ENCODE results near the gene ZSWIM6. TPM values are rescaled to one million over a fixed set of nuclear protein-coding genes. Genes with fewer than 3 reads are reported as not detected.

ZSWIM6 gene
- total RNA-seq, 2 donors from 2014 or later: 4.6 to 5.6 TPM

- Histone ChIP-seq H3K27ac (no peak overlapping the region), H3K4me3 (no peak overlapping the region), H3K27me3 (no peaks in the 10 kb centered on the region), H3K4me1 (peaks cover 0 to 6% of the 10 kb centered on the region in 2 donors), H3K9me3 (no peaks in the 10 kb centered on the region), H3K36me3 (no peaks in the 10 kb centered on the region)
- TF ChIP-seq, protein P1, sequence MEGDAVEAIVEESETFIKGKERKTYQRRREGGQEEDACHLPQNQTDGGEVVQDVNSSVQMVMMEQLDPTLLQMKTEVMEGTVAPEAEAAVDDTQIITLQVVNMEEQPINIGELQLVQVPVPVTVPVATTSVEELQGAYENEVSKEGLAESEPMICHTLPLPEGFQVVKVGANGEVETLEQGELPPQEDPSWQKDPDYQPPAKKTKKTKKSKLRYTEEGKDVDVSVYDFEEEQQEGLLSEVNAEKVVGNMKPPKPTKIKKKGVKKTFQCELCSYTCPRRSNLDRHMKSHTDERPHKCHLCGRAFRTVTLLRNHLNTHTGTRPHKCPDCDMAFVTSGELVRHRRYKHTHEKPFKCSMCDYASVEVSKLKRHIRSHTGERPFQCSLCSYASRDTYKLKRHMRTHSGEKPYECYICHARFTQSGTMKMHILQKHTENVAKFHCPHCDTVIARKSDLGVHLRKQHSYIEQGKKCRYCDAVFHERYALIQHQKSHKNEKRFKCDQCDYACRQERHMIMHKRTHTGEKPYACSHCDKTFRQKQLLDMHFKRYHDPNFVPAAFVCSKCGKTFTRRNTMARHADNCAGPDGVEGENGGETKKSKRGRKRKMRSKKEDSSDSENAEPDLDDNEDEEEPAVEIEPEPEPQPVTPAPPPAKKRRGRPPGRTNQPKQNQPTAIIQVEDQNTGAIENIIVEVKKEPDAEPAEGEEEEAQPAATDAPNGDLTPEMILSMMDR (IDR thresholded peaks at IDR 0.05): no peak
- DNase-seq (ENCODE audit: low spot score): no peak
Observed at GRCh38 chr5:61589946-61590345, 257.9 kb downstream of the ZSWIM6 start.

DNA sequence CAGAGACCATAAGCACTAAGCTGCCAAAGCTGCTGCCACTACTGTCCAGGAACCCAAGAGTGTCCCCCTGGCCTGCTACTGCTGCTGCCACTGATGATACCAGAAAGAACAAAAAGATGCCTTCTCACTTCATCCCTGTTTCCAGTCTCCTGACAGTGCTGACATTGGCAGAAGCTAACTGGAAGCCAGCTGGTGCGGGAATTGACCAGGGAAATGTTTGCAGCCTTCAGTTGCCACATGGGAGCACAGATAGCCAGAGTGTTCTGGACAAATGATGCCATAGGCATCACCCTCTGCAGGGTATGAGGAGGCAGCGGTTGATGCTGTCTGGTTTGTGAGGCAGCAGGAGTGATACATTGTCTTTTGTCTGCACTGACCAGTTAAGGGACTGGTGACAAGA is 258.4 kb downstream of the ZSWIM6 start:
- H3K27me3 ChIP-seq: no peaks in the 10 kb centered on the region
- H3K4me3 ChIP-seq: no peak overlapping the region
- H3K27ac ChIP-seq: no peak overlapping the region
- no peaks in the 10 kb centered on the region for H3K9me3 ChIP-seq
- no peak for DNase-seq (ENCODE audit: low spot score)
- H3K4me1 ChIP-seq: peaks cover 0 to 6% of the 10 kb centered on the region in 2 donors
- TF ChIP-seq, protein P1 (IDR thresholded peaks at IDR 0.05): no peak
- no peaks in the 10 kb centered on the region for H3K36me3 ChIP-seq

DNA sequence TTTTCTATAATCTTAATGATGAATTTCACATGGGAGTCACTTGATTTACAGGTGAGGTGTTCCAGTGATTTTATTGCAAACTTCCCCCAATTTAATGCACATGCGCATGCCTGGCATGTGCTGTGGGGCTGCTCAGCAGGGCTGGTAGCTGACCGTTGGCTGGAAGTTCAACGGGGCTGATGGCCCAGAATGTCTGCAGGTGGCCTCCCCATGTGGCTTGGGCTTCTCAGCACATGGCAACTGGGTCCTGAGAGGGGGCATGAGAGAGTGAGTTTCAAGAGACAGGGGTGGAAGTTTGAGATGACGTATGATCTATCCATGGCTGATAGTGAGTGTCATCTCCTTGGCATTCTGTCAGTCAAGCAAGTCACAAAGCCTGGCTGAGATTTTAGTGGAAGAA is 259.8 kb downstream of the ZSWIM6 start:
- TF ChIP-seq, protein P1 (IDR thresholded peaks at IDR 0.05): no peak
- no peak overlapping the region for H3K4me3 ChIP-seq

GRCh38 chr5:61595426-61595825 is 263.4 kb downstream of the ZSWIM6 start:
- Histone ChIP-seq H3K4me1 (peaks cover 0 to 10% of the 10 kb centered on the region in 2 donors), H3K27ac (no peak overlapping the region), H3K36me3 (no peaks in the 10 kb centered on the region), H3K27me3 (no peaks in the 10 kb centered on the region), H3K4me3 (no peak overlapping the region), H3K9me3 (no peaks in the 10 kb centered on the region)
- DNase-seq (ENCODE audit: low spot score): no peak
- TF ChIP-seq, protein P1 (IDR thresholded peaks at IDR 0.05): no peak

More for the DNA sequence above, 259.8 kb downstream of the ZSWIM6 start:
- Histone ChIP-seq H3K36me3 (no peaks in the 10 kb centered on the region), H3K27ac (no peak overlapping the region), H3K9me3 (no peaks in the 10 kb centered on the region), H3K4me1 (peaks cover 0 to 4% of the 10 kb centered on the region in 2 donors), H3K27me3 (no peaks in the 10 kb centered on the region)
- DNase-seq (ENCODE audit: low spot score): no peak

Other genes with a start within 250 kb of the ZSWIM6 start
- gene SMIM15, start 169.8 kb upstream of the ZSWIM6 start, total RNA-seq: 10 to 100 TPM; 15.5 to 26.8 TPM

Data from right atrium auricular region (tissue), 2 donors.